Neural cell (in vitro differentiated cells): ENCODE data around the gene LGR5.

Experiments used
- CTCF ChIP-seq: fragments of 450-650 bp; IDR thresholded peaks from 2 replicates; pipeline ENCODE4 v1.5.1; 2014; ENCODE audit warnings: antibody characterized with exemption, mild to moderate bottlenecking, moderate library complexity; ENCODE audit not compliant: poor library complexity, severe bottlenecking
- EP300 ChIP-seq: fragments of 450-650 bp; conservative IDR thresholded peaks from 2 replicates; pipeline ENCODE4 v1.6.1; 2014; ENCODE audit warnings: antibody characterized with exemption, mild to moderate bottlenecking, moderate library complexity; ENCODE audit not compliant: poor library complexity, severe bottlenecking
- EZH2 ChIP-seq: fragments of 200-600, 300-800 bp; shearing (Covaris generic), sonication (generic); IDR thresholded peaks from 2 replicates; pipeline ENCODE4 v1.6.1; 2014; ENCODE audit warnings: antibody characterized with exemption, low read length, borderline replicate concordance, mild to moderate bottlenecking; ENCODE audit not compliant: insufficient read depth, poor library complexity, severe bottlenecking
- POLR2AphosphoS5 ChIP-seq: IDR thresholded peaks from 2 replicates; pipeline ENCODE4 v1.6.1; 2012
- REST ChIP-seq: IDR thresholded peaks from 2 replicates; pipeline ENCODE4 v1.6.1; 2012; ENCODE audit warnings: borderline replicate concordance
- SMC3 ChIP-seq: fragments of 450-650 bp; conservative IDR thresholded peaks from 2 replicates; pipeline ENCODE4 v1.6.1; 2014; ENCODE audit warnings: antibody characterized with exemption, mild to moderate bottlenecking, moderate library complexity; ENCODE audit not compliant: poor library complexity
- TAF1 ChIP-seq: IDR thresholded peaks from 2 replicates; pipeline ENCODE4 v1.6.1; 2012; ENCODE audit warnings: low read depth

- TF ChIP-seq CTCF (no peak), TAF1 (no peak), EP300 (no peak), REST (no peak), POLR2AphosphoS5 (no peak), SMC3 (no peak), EZH2 (no peak)
These were observed 143.3 kb downstream of the LGR5 start for GRCh38 chr12:71582925-71583324.
